Activated CD4-positive, CD25-positive, alpha-beta regulatory T cell treated with anti-CD3 and anti-CD28 coated beads, Interleukin-2, amount 50 U/mL, for 72 hours (primary cell): Measurements from ENCODE around the gene CCDC154.

ENCODE experiments used
- DNase-seq: peaks from one replicate; pipeline ENCODE4 v3.0.0; 2021

Gene CCDC154

DNA sequence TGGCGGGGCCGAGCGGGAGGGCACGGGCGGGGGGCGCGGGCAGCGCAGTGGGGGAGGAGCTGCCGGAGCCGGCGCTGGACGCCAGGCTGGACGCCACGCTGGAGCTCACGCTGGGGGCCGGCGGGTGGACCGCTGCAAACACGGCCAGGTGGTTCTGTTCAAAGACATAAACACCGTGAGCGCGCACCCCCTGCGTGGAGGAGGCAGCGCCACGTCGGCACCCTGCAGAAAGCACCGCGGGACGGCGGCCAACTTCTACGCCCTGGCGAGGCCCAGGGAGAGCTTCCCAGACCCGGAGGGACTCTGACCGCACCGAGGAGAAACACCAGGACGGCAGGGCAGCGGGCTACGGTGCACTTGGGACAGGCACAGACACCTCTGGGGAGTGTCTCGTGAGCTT lies 59.1 kb downstream of the CCDC154 start:
- no peak for DNase-seq
